AG09319 (cell line): Measurements from ENCODE around the gene FGF4.

Experiments
- DNase-seq: peaks from one replicate; pipeline ENCODE4 v3.0.0-alpha.2; 2010; ENCODE audit warnings: low read depth; ENCODE audit errors: extremely low read depth
- TF ChIP-seq, protein P1 (sequence below): IDR thresholded peaks from 2 replicates; pipeline ENCODE4 v1.5.1; 2011; ENCODE audit warnings: low read depth, mild to moderate bottlenecking, inconsistent platforms, low read length, moderate library complexity

The FGF4 gene

DNA sequence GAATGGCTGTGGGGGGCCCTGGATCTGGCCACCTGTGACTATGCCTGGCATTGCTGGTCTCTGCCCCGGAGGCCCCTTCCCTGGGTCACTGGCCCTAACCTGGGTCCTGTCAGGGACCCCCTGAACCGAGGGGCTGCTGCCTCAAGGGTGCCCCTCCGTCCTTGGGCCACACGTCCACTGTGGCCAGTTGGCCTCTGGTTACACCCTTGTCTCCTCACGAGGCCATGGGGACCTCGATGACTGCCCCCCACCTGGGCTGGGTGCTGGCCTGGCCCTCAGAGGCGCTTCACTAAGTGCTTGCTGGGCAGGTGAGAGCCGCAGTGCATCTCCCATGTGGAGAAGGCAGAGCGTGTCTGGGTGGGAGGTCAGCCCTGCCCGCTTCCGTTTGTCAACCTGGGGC lies 44.0 kb downstream of the FGF4 start:
- TF ChIP-seq, protein P1, sequence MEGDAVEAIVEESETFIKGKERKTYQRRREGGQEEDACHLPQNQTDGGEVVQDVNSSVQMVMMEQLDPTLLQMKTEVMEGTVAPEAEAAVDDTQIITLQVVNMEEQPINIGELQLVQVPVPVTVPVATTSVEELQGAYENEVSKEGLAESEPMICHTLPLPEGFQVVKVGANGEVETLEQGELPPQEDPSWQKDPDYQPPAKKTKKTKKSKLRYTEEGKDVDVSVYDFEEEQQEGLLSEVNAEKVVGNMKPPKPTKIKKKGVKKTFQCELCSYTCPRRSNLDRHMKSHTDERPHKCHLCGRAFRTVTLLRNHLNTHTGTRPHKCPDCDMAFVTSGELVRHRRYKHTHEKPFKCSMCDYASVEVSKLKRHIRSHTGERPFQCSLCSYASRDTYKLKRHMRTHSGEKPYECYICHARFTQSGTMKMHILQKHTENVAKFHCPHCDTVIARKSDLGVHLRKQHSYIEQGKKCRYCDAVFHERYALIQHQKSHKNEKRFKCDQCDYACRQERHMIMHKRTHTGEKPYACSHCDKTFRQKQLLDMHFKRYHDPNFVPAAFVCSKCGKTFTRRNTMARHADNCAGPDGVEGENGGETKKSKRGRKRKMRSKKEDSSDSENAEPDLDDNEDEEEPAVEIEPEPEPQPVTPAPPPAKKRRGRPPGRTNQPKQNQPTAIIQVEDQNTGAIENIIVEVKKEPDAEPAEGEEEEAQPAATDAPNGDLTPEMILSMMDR: no peak
- no peak for DNase-seq

DNA sequence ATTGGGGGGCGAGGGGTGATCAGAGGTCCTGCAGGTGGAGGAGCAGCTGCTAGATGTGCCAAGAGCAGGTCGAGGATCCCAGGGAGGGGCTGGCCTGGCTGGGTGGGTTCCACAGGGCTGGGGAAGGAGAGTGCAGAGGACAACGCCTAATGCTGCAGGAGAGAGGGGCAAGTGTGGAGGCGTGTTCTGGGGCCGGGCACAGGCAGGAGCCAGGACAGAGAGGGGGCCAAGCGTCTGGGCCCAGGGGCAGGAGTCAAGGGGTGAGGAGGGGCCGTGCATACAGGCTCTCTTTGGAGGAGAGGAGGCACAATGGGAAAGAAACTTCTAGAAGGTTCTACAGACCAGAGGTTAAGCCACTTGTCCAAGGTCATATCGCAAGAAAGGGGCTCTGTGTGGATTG lies 44.6 kb downstream of the FGF4 start:
- DNase-seq: no peak
- TF ChIP-seq, protein P1: no peak

DNA sequence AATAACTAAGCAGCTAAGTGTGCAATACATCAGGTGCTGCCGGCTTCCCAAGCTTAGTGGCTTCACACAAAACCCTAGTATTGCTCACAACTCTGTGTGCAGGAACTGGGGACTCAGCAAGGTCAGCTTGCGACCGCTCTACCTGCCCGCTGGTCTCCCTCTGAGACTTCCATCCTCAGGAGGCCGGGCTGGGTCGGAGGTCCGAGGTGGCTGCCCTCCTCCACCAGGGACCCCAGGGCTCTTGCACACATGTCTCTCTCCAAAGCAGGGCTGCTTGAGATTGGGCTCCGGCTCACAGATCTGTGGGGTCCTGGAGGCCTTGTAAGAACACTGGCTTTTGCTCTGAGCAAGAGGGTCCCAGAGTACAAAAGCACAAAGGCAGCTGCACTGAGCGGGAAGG lies 45.9 kb downstream of the FGF4 start:
- DNase-seq: no peak
- TF ChIP-seq, protein P1: no peak

DNA sequence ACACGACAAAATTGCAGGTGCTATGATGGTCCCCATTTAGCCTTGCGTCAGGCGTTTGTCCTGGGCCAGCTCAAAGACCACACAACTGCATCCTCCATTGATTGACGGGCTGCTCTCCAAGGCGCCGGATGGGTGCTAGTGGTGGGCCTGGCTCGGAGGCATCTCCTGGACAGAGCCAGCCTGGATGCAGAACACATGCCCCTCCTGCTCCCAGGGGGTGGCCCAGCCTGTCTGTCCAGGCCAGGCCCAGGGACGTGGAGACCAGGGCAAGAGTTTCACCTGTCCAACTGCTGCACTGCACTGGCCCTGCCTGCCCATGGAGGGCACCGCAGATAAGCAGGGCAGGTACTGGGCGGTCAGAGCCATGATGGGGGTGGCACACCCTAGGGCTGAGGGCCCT lies 47.9 kb downstream of the FGF4 start:
- no peak for DNase-seq

DNA sequence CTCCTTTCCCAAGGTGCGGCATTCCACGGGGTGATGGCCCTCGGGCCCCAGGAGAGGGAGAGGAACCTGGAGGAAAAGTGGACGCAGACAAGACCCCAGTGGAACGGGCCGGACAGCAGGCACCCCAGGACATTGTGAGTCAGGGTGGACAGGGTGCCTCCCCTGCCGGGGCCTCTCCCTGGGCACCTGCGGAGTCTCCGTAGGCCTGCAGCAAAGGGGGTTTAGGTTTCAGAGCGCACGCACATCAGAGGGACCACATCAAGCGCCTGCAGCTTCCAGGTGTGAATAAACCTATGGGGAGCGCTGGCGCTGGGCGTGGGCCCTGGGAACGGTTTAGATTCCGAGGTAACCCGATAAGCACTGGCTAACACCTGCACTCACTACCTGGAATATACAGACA lies 48.7 kb downstream of the FGF4 start:
- DNase-seq: no peak
- TF ChIP-seq, protein P1: no peak

More for the DNA sequence above, 47.9 kb downstream of the FGF4 start:
- TF ChIP-seq, protein P1: no peak

DNA sequence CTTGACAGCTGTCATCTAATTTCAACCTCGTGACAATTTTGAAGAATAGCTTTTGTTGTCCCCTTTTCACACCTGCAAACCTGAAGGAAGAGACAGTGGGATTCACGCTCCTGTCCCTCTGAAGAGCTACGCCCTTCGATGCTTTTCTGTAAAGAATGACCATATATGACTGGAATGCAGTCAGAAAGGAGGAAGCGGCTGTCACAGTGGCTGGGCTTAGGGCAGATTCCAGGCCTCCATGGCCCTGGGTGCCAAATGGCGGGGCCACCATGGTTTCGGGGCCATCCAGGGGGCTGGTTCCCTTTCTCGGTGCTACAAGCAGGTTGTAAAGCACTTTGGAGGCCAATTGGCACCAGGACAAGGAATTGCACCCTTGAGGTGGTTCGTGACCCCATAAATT lies 49.1 kb downstream of the FGF4 start:
- DNase-seq: no peak
- TF ChIP-seq, protein P1: no peak

DNA sequence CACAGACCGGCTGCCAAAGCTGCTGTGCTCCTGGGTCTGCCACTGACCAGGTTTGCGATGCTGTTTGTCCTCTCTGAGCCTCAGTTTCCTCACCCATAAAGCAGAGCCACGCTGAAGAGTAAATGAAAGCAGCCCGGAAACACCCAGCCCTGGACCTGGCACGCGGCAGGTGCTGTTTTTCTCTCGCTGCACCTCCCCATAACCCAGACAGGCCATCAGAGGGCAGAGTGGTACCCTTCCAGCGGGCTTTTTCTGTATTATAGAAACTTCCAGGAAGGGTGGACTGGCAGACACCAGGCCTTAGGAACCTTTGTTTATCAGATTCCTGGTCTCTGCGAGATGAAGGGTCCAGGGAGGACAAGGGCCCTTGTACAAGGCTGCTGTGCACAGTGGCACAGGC lies 53.4 kb downstream of the FGF4 start:
- no peak for DNase-seq
- TF ChIP-seq, protein P1: no peak
